ENCODE measurements around the gene CST5.

DNA sequence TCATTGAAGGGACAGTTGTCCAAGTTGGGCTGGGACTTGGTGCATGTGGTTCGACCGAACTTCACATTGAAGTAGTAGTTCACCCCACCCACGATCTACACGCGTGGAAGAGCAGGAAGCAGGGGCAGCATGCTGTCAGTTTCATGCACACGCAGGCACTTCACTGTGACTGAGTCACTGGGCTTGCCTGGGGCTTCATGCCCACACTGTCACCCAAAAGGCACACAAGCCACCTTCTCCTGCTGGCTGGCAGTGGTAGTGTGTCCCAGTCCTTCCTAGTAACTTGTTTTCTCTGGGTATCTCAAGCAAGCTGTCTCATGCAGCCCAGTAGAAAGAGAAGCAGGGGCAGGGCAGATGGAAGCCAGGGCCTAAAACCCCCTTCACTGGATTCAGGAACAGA lies 2.0 kb downstream of the CST5 start:
- TF ChIP-seq, protein P1, sequence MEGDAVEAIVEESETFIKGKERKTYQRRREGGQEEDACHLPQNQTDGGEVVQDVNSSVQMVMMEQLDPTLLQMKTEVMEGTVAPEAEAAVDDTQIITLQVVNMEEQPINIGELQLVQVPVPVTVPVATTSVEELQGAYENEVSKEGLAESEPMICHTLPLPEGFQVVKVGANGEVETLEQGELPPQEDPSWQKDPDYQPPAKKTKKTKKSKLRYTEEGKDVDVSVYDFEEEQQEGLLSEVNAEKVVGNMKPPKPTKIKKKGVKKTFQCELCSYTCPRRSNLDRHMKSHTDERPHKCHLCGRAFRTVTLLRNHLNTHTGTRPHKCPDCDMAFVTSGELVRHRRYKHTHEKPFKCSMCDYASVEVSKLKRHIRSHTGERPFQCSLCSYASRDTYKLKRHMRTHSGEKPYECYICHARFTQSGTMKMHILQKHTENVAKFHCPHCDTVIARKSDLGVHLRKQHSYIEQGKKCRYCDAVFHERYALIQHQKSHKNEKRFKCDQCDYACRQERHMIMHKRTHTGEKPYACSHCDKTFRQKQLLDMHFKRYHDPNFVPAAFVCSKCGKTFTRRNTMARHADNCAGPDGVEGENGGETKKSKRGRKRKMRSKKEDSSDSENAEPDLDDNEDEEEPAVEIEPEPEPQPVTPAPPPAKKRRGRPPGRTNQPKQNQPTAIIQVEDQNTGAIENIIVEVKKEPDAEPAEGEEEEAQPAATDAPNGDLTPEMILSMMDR (IDR thresholded peaks at IDR 0.05), result no peak
- no peak for TF ChIP-seq POLR2AphosphoS5 (IDR thresholded peaks at IDR 0.05)
